Stimulated activated CD4-positive, alpha-beta T cell treated with anti-CD3 and anti-CD28 coated beads, Interleukin-1b, Interleukin-23, amount 100 ng/mL, for 4 hours (primary cell): Measurements from ENCODE around the gene DNAAF9.

Experiments used
- DNase-seq, 2 donors: peaks; one replicate each; pipeline ENCODE4 v3.0.0-alpha.2; 2020; ENCODE audit warnings: low read depth in 2 of 2

Gene DNAAF9

GRCh38 chr20:3371754-3372153, 35.7 kb downstream of the DNAAF9 start:
- DNase-seq = no peak

GRCh38 chr20:3367089-3367488, 40.4 kb downstream of the DNAAF9 start:
- no peak for DNase-seq

DNA sequence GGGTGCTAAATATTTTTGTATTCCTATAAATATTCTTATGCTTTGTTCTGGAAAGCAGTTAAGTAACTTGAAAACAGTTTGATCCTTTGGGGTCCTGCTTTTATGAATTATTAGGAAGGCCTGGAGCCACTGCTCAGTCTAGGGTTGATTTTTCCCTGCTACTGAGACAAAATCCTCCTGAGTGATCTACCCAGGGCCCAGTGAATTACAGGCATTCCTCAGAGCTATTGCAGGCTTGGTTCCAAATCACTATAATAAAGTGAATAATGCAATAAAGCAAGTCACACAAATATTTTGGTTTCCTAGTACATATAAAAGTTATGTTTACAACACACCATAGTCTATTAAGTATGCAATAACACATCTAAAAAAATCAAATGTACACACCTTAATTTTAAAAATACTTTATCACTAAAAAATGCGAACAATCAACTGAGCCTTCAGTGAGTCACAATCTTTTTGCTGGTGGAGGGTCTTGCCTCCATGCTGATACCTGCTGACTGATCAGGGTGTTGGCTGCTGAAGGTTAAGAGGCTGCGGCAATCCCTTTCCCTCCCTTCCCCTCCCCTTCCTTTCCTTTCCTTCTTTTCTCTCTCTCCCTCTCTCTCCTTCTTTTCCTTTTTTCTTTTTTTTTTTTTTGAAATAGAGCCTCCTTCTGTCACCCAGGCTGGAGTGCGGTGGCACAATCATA, 43.0 kb downstream of the DNAAF9 start:
- DNase-seq = no peak

DNA sequence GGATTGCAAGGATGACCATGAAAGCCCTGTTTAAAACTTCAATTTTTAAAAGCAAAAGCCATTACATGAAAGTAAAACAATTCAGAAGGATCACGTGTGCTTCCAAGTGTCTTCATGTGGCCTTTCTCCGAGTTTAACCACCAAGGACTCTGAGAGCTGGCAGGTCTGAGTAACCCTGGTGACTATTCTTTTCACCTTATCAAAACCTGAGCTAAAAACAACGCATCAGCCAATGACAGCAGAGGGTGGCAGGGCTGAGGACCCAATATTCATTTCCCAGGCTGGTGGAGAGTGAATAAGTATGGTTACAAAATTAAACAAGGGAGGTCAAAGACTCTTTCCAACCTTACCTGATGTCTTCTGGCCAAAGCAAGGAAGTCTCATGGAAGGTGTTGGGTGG, 46.7 kb downstream of the DNAAF9 start:
- DNase-seq = no peak

DNA sequence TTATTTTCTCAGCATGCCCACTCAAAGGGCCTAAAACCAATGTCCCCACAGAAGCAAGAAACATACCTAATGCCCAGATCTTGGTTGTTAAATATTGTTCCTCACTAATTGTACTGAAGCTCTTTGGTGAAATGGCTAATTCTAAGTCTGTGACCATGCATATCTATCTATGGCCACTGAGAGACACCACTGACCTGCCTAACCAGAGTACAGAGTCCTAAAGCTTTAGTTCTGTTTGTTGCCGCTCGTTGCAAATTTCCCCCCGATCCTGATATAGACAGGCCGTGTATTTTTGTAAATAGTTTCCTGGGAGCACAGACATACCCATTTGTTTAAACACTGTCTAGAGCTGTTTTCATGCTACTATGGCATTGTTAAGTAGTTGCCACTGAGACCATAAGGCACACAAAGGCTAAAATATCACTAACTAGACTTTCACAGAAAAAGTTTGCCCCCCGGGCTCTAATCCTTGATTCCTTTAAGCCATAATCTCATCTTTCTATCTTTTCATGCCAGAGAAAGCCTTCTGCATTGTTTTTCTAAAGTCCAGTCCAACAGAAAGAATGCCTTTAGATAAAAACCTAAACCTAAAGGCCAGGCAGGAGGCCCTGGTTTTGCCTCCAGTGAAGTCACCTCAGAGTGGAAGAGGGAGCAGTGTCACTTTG, 48.7 kb downstream of the DNAAF9 start:
- DNase-seq = no peak
